ENCODE results near the gene TPR.
"Not testable (repeated sequence)": the region's sequence is repeated elsewhere in the genome, so short reads cannot be mapped to it uniquely, and the experiment has no call there.

The TPR gene

DNA sequence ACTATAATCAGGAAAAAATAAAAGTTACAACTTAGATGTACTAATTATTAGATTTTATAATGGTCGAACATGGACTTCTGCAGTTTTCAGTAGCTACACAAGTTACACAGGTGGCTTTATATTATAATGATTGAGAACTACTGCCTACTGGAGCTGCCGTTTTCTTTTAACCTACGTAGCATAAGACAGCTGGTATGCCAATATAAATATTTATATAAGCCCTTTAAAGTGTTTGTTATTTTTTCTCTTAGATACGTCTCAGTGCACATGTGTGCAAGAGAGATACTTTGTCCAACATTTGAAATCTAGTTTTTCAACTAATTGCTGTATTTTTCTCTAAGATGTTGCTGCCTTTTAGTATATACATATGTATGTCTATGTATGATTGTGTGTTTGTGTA lies 43.5 kb upstream of the TPR start:
- Histone ChIP-seq H3K36me3 (peaks cover 12% of the 10 kb centered on the region), H3K27me3 (no peaks in the 10 kb centered on the region), H3K4me3 (ENCODE audit: low read depth in 1 of 2, low read length in 1 of 2) (no peak overlapping the region), H3K9me3 (no peaks in the 10 kb centered on the region), H3K4me1 (ENCODE audit: control insufficient read depth in 1 of 2, insufficient read depth in 1 of 2, low read depth in 1 of 2, low read length in 1 of 2) (no peaks in the 10 kb centered on the region), H3K27ac (no peak overlapping the region)
- TF ChIP-seq, protein P1, sequence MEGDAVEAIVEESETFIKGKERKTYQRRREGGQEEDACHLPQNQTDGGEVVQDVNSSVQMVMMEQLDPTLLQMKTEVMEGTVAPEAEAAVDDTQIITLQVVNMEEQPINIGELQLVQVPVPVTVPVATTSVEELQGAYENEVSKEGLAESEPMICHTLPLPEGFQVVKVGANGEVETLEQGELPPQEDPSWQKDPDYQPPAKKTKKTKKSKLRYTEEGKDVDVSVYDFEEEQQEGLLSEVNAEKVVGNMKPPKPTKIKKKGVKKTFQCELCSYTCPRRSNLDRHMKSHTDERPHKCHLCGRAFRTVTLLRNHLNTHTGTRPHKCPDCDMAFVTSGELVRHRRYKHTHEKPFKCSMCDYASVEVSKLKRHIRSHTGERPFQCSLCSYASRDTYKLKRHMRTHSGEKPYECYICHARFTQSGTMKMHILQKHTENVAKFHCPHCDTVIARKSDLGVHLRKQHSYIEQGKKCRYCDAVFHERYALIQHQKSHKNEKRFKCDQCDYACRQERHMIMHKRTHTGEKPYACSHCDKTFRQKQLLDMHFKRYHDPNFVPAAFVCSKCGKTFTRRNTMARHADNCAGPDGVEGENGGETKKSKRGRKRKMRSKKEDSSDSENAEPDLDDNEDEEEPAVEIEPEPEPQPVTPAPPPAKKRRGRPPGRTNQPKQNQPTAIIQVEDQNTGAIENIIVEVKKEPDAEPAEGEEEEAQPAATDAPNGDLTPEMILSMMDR (IDR thresholded peaks at IDR 0.05): no peak

- Histone ChIP-seq H3K4me3 (ENCODE audit: low read depth in 1 of 2, low read length in 1 of 2) (no peak overlapping the region), H3K36me3 (peaks cover 23% of the 10 kb centered on the region), H3K27me3 (no peaks in the 10 kb centered on the region), H3K4me1 (ENCODE audit: control insufficient read depth in 1 of 2, insufficient read depth in 1 of 2, low read depth in 1 of 2, low read length in 1 of 2) (no peaks in the 10 kb centered on the region), H3K27ac (no peak overlapping the region), H3K9me3 (no peaks in the 10 kb centered on the region)
- TF ChIP-seq, protein P1 (IDR thresholded peaks at IDR 0.05): no peak
Measured at GRCh38 chr1:186413319-186413718, 38.3 kb upstream of the TPR start.

GRCh38 chr1:186409091-186409490 lies 34.0 kb upstream of the TPR start:
- peaks cover 38% of the 10 kb centered on the region for H3K36me3 ChIP-seq
- H3K4me3 ChIP-seq (ENCODE audit: low read depth in 1 of 2, low read length in 1 of 2): no peak overlapping the region
- no peaks in the 10 kb centered on the region for H3K9me3 ChIP-seq
- no peak overlapping the region for H3K27ac ChIP-seq
- TF ChIP-seq, protein P1 (IDR thresholded peaks at IDR 0.05): no peak
- H3K27me3 ChIP-seq: no peaks in the 10 kb centered on the region
- H3K4me1 ChIP-seq (ENCODE audit: control insufficient read depth in 1 of 2, insufficient read depth in 1 of 2, low read depth in 1 of 2, low read length in 1 of 2): peaks cover 0 to 4% of the 10 kb centered on the region in 2 experiments

DNA sequence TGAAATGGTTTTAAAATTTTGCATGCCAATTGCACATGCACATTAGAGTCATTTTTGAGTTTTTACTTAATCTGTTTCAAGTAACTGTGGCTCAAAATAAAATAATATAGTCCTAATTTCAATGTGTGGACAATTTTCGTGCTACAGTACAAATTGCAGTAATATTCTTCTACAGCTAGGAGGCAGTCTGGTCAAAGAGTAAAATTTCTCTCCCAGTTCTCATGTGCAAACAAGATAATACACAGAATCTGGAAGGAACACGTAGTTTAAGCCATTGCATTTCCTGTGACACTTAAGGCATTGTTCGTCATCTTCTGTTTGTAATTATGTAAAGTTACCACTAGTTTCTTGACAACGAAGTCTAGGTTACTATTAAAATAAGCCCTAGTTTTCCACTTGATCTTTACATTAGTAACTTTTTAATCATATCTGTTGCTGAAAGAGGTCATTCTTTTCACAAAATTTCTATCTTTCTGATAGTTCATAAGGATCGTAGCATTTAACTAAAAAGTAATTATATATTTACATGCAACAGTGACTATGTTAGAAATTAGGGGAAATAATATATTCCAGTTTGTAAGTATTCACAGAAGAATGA lies 29.5 kb upstream of the TPR start:
- H3K4me1 ChIP-seq (ENCODE audit: control insufficient read depth in 1 of 2, insufficient read depth in 1 of 2, low read depth in 1 of 2, low read length in 1 of 2): peaks cover 0 to 4% of the 10 kb centered on the region in 2 experiments
- H3K4me3 ChIP-seq (ENCODE audit: low read depth in 1 of 2, low read length in 1 of 2): no peak overlapping the region
- H3K27me3 ChIP-seq: no peaks in the 10 kb centered on the region
- TF ChIP-seq, protein P1 (IDR thresholded peaks at IDR 0.05): peak; percentile 81
- peaks cover 32% of the 10 kb centered on the region for H3K36me3 ChIP-seq
- H3K27ac ChIP-seq: no peak overlapping the region
- no peaks in the 10 kb centered on the region for H3K9me3 ChIP-seq

- no peak overlapping the region for H3K27ac ChIP-seq
- H3K27me3 ChIP-seq: no peaks in the 10 kb centered on the region
- no peak overlapping the region for H3K4me3 ChIP-seq (ENCODE audit: low read depth in 1 of 2, low read length in 1 of 2)
- H3K9me3 ChIP-seq: no peaks in the 10 kb centered on the region
- peaks cover 34% of the 10 kb centered on the region for H3K36me3 ChIP-seq
- TF ChIP-seq, protein P1 (IDR thresholded peaks at IDR 0.05): no peak
- peaks cover 0 to 4% of the 10 kb centered on the region in 2 experiments for H3K4me1 ChIP-seq (ENCODE audit: control insufficient read depth in 1 of 2, insufficient read depth in 1 of 2, low read depth in 1 of 2, low read length in 1 of 2)
Measured at GRCh38 chr1:186403632-186404031, 28.6 kb upstream of the TPR start.

DNA sequence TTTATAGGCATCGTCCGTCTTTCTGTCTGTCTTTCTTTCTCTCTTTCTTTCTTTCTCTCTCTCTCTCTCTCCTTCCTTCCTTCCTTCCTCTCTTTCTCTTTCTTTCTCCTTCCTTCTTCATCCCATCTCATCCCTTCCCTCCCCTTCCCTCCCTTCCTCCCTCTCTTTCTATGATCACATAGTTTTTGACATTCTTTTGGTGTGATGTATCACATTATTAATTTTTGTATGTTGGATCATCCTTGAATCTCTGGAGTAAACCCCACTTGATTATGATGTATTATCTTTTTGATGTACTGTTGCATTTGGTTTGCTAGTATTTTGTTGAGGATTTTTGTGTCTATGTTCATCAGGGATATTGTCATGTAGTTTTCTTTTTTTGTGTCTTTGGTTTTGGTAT lies 26.4 kb upstream of the TPR start:
- H3K4me3 ChIP-seq (ENCODE audit: low read depth in 1 of 2, low read length in 1 of 2); H3K27ac ChIP-seq; H3K4me1 ChIP-seq (ENCODE audit: control insufficient read depth in 1 of 2, insufficient read depth in 1 of 2, low read depth in 1 of 2, low read length in 1 of 2); H3K27me3 ChIP-seq; H3K9me3 ChIP-seq: not testable (repeated sequence)
- H3K36me3 ChIP-seq: peaks cover 32% of the 10 kb centered on the region

DNA sequence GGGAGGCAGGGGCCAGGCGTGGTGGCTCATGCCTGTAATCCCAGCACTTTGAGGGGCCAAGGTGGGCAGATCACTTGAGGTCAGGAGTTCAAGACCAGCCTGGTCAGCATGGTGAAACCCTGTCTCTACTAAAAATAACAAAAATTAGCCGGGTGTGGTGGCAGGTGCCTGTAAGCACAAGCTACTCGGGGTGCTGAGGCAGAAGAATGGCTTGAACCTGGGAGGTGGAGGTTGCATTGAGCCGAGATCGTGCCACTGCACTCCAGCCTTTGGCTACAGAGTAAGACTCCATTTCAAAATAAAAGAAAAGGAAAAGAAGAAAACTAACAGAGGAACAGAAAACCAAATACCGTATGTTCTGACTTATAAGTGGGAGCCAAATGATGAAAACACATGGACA lies 17.7 kb upstream of the TPR start:
- peaks cover 76% of the 10 kb centered on the region for H3K36me3 ChIP-seq
- not testable (repeated sequence) for H3K4me3 ChIP-seq (ENCODE audit: low read depth in 1 of 2, low read length in 1 of 2)

More for the DNA sequence above, 17.7 kb upstream of the TPR start:
- not testable (repeated sequence) for H3K27ac ChIP-seq; H3K27me3 ChIP-seq; H3K9me3 ChIP-seq; H3K4me1 ChIP-seq (ENCODE audit: control insufficient read depth in 1 of 2, insufficient read depth in 1 of 2, low read depth in 1 of 2, low read length in 1 of 2)

All from neutrophil (primary cell).